Bronchus fibroblast of lung (primary cell): ENCODE measurements around the gene CLEC4E. TPM values are rescaled to one million over a fixed set of nuclear protein-coding genes. Genes with fewer than 3 reads are reported as not detected.

Experiments
- total RNA-seq: library from RNA; depleted of rRNA; stranded (reverse); fragments of >200 nt; gene quantifications from 2 replicates; pipeline ENCODE4 v1.2.3, GENCODE V29; 2015

The CLEC4E gene
- not detected in 2 replicates for total RNA-seq

DNA sequence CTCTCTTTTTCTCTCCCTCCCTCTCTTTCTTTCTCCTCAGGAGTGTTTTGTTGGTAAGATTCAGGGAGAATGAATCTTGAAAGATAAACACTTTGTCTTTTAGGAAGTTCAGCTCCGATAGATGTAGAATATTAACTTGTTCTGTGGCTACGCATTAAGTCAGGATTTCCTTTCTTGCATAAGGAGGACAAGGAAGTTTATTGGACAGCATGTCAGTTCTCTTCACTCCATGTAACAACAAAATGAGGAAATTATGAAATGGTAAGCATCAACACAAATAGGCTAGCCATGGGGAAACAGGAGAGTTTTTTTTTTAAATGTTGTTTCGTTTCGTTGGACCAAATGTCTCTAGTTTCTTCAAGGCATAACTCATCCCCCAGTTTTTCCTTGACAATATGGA is at the start of gene CLEC4E:
Gene CLEC4E (minus strand): TSS at position 75 of the 400 bp plus-strand sequence. CDS start 108 bp downstream, outside the sequence.

GRCh38 chr12:8513256-8513655 is 27.4 kb downstream of the CLEC4E start, which contains the start of gene CLEC4D:
Gene CLEC4D (plus strand): TSS chr12:8513503. CDS start chr12:8513733, 230 bp downstream.

Other genes starting within 250 kb of the CLEC4E start
- not detected in 2 replicates for gene CLEC6A, start 84.9 kb downstream of the CLEC4E start, total RNA-seq
- not detected in 2 replicates for gene CLEC4D, start 27.4 kb downstream of the CLEC4E start, total RNA-seq
- gene AICDA, start 72.0 kb upstream of the CLEC4E start, total RNA-seq = not detected in 2 replicates
- gene MFAP5, start 121.9 kb upstream of the CLEC4E start, total RNA-seq = 0.67 and 1.8 TPM in 2 replicates
- 6.4 and 7.9 TPM in 2 replicates for gene RIMKLB, start 157.1 kb upstream of the CLEC4E start, total RNA-seq